SK-N-SH (cell line): ENCODE data around the gene RNFT2. TPM values are rescaled to one million over a fixed set of nuclear protein-coding genes. Genes with fewer than 3 reads are reported as not detected.

Experiments
- CTCF ChIA-PET: fragments of 300-600, 350-600 bp; formaldehyde crosslinking; extraction: SDS; loops from one replicate; lab custom pipeline; 2021; lab: Yijun Ruan, JAX
- POLR2A ChIA-PET: fragments of 350-600 bp; sonication (Branson Sonifier 250); formaldehyde crosslinking; extraction: SDS; loops from one replicate; lab custom pipeline; 2020; ENCODE audit warnings: antibody characterized with exemption, inconsistent platforms; lab: Yijun Ruan, JAX
- DNase-seq: peaks from one replicate; pipeline ENCODE4 v3.0.0; 2012
- H2AFZ ChIP-seq: fragments of 200-600 bp; sonication (generic); 2 replicates; pipeline ENCODE4 v1.8.1; 2016; ENCODE audit warnings: antibody characterized with exemption, mild to moderate bottlenecking, low read depth
- H3F3A ChIP-seq: fragments of 200-600 bp; sonication (generic); replicated peaks from 2 replicates; pipeline ENCODE3; 2016; ENCODE audit warnings: antibody characterized with exemption, mild to moderate bottlenecking; ENCODE audit not compliant: insufficient read depth
- H3K27ac ChIP-seq, 2 experiments: fragments of 200-500 bp in 1 of 2; fragments of 200-600 bp in 1 of 2; sonication (Bioruptor generic) in 1 of 2; sonication (generic), shearing (Covaris generic) in 1 of 2; 2 replicates each; pipeline versions ENCODE4 v1.5.1 to v1.6.1; 2014 to 2016; ENCODE audit warnings: low read depth in 2 of 2, inconsistent platforms in 1 of 2, low read length in 1 of 2, mild to moderate bottlenecking in 1 of 2, mixed read lengths in 1 of 2
- H3K27me3 ChIP-seq: fragments of 200-600 bp; sonication (generic), shearing (Covaris generic); 2 replicates; pipeline ENCODE4 v1.6.1; 2016; ENCODE audit warnings: mixed run types; ENCODE audit not compliant: insufficient read depth
- H3K36me3 ChIP-seq, 2 experiments: fragments of 200-500 bp in 1 of 2; fragments of 200-600 bp in 1 of 2; sonication (Bioruptor generic) in 1 of 2; sonication (generic) in 1 of 2; replicated peaks in 1 of 2; 2 replicates each; pipeline versions ENCODE3 to v1.5.1; 2014 to 2016; ENCODE audit warnings: low read length in 1 of 2, mild to moderate bottlenecking in 1 of 2; ENCODE audit not compliant: insufficient read depth in 2 of 2, control insufficient read depth in 1 of 2
- H3K4me1 ChIP-seq, 2 experiments: fragments of 200-500 bp in 1 of 2; fragments of 200-600 bp in 1 of 2; sonication (Bioruptor generic) in 1 of 2; sonication (generic), shearing (Covaris generic) in 1 of 2; 2 replicates each; pipeline versions ENCODE4 v1.5.1 to v1.6.1; 2014 to 2016; ENCODE audit warnings: low read depth in 1 of 2, low read length in 1 of 2, mixed run types in 1 of 2; ENCODE audit not compliant: insufficient read depth in 2 of 2, control insufficient read depth in 1 of 2
- H3K4me2 ChIP-seq: fragments of 200-600 bp; sonication (generic), shearing (Covaris generic); 2 replicates; pipeline ENCODE4 v1.6.1; 2017; ENCODE audit warnings: mixed run types
- H3K4me3 ChIP-seq, 2 experiments: fragments of 200-500 bp in 1 of 2; fragments of 200-600 bp in 1 of 2; sonication (Bioruptor generic) in 1 of 2; sonication (generic), shearing (Covaris generic) in 1 of 2; 2 replicates each; pipeline versions ENCODE4 v1.5.1 to v1.8.1; 2014 to 2016; ENCODE audit warnings: low read depth in 2 of 2, inconsistent platforms in 1 of 2, low read length in 1 of 2, mild to moderate bottlenecking in 1 of 2, mixed read lengths in 1 of 2, moderate library complexity in 1 of 2
- H3K79me2 ChIP-seq: fragments of 200-600 bp; sonication (generic); 2 replicates; pipeline ENCODE4 v1.8.1; 2017; ENCODE audit warnings: mild to moderate bottlenecking; ENCODE audit not compliant: insufficient read depth
- H3K9ac ChIP-seq: fragments of 200-600 bp; sonication (generic); 2 replicates; pipeline ENCODE4 v1.6.1; 2017; ENCODE audit warnings: mixed run types
- H3K9me2 ChIP-seq: fragments of 200-600 bp; sonication (generic); 2 replicates; pipeline ENCODE4 v1.6.1; 2017; ENCODE audit warnings: mixed run types
- H3K9me3 ChIP-seq: fragments of 200-600 bp; sonication (generic); 2 replicates; pipeline ENCODE4 v1.6.1; 2017; ENCODE audit warnings: mixed run types, mild to moderate bottlenecking, moderate library complexity
- H4K20me1 ChIP-seq: fragments of 200-600 bp; sonication (generic); 2 replicates; pipeline ENCODE4 v1.6.1; 2017; ENCODE audit warnings: mild to moderate bottlenecking, mixed run types; ENCODE audit not compliant: insufficient read depth
- CHD2 ChIP-seq: fragments of 150-350 bp; IDR thresholded peaks from 2 replicates; pipeline ENCODE4 v1.6.1; 2018; ENCODE audit warnings: low read length; ENCODE audit not compliant: partially characterized antibody
- CTCF ChIP-seq: fragments of 200-600 bp; sonication (generic); IDR thresholded peaks from 2 replicates; pipeline ENCODE4 v1.6.1; 2017; ENCODE audit warnings: antibody characterized with exemption, mild to moderate bottlenecking, moderate library complexity
- ELF1 ChIP-seq: IDR thresholded peaks from 2 replicates; pipeline ENCODE4 v1.4.0; 2012
- EP300 ChIP-seq, 2 experiments: IDR thresholded peaks; 2 replicates each; pipeline versions ENCODE4 v1.4.0 to v1.6.1; 2012; ENCODE audit warnings: borderline replicate concordance in 1 of 2, low read depth in 1 of 2, low read length in 1 of 2
- EZH2phosphoT487 ChIP-seq: fragments of 200-600 bp; sonication (generic); IDR thresholded peaks from 2 replicates; pipeline ENCODE4 v1.6.1; 2017; ENCODE audit warnings: low read depth, mixed run types, mild to moderate bottlenecking, antibody characterized with exemption, moderate library complexity, borderline replicate concordance
- FOXJ3 ChIP-seq: sonication (generic); formaldehyde crosslinking; IDR thresholded peaks from 2 replicates; pipeline ENCODE4 v1.5.1; 2020; ENCODE audit warnings: mild to moderate bottlenecking, missing genetic modification reagents
- FOXM1 ChIP-seq: IDR thresholded peaks from 2 replicates; pipeline ENCODE4 v1.4.0; 2012; ENCODE audit warnings: low read depth, mild to moderate bottlenecking
- GABPA ChIP-seq: IDR thresholded peaks from 2 replicates; pipeline ENCODE4 v1.4.0; 2012; ENCODE audit warnings: low read depth, mild to moderate bottlenecking
- IRF3 ChIP-seq: fragments of 150-350 bp; IDR thresholded peaks from 2 replicates; pipeline ENCODE4 v1.6.1; 2016; ENCODE audit warnings: mild to moderate bottlenecking, low read depth, low read length
- JUND ChIP-seq: IDR thresholded peaks from 2 replicates; pipeline ENCODE4 v1.4.0; 2012
- MEF2A ChIP-seq: IDR thresholded peaks from 2 replicates; pipeline ENCODE4 v1.4.0; 2012; ENCODE audit warnings: low read depth, borderline replicate concordance
- MXI1 ChIP-seq: IDR thresholded peaks from 2 replicates; pipeline ENCODE4 v1.6.1; 2012; ENCODE audit warnings: mild to moderate bottlenecking, low read depth, low read length, improper control_type of control experiment
- POLR2AphosphoS5 ChIP-seq: IDR thresholded peaks from 2 replicates; pipeline ENCODE4 v1.6.1; 2012; ENCODE audit warnings: low read depth, low read length
- RCOR1 ChIP-seq: fragments of 150-350 bp; IDR thresholded peaks from 2 replicates; pipeline ENCODE4 v1.6.1; 2017; ENCODE audit warnings: antibody characterized with exemption, low read length
- REST ChIP-seq: IDR thresholded peaks from 2 replicates; pipeline ENCODE4 v1.6.1; 2012; ENCODE audit warnings: mild to moderate bottlenecking, low read depth, low read length, moderate library complexity
- RXRA ChIP-seq: IDR thresholded peaks from 2 replicates; pipeline ENCODE4 v1.4.0; 2012; ENCODE audit warnings: low read depth, mild to moderate bottlenecking, borderline replicate concordance
- SIN3A ChIP-seq: IDR thresholded peaks from 2 replicates; pipeline ENCODE4 v1.6.1; 2012; ENCODE audit warnings: low read depth, mild to moderate bottlenecking, low read length, moderate library complexity, borderline replicate concordance
- TAF1 ChIP-seq: IDR thresholded peaks from 2 replicates; pipeline ENCODE4 v1.6.1; 2012; ENCODE audit warnings: low read depth, mild to moderate bottlenecking, low read length, moderate library complexity, borderline replicate concordance
- TCF12 ChIP-seq: IDR thresholded peaks from 2 replicates; pipeline ENCODE4 v1.4.0; 2012
- TEAD4 ChIP-seq: IDR thresholded peaks from 2 replicates; pipeline ENCODE4 v1.4.0; 2012; ENCODE audit warnings: mild to moderate bottlenecking, borderline replicate concordance; ENCODE audit not compliant: insufficient read depth
- USF2 ChIP-seq: fragments of 150-350 bp; IDR thresholded peaks from 2 replicates; pipeline ENCODE4 v1.6.1; 2017; ENCODE audit warnings: antibody characterized with exemption, low read length, low read depth, borderline replicate concordance
- YY1 ChIP-seq: IDR thresholded peaks from 2 replicates; pipeline ENCODE4 v1.4.0; 2012; ENCODE audit warnings: low read depth, mild to moderate bottlenecking
- WGBS: methylation state at CpG from one replicate; pipeline ENCODE4 v1.1.6; 2017; ENCODE audit warnings: low lambda C conversion rate; 5-methylcytosine and 5-hydroxymethylcytosine counted together
- polyA plus RNA-seq, 3 experiments: library from polyadenylated mRNA; depleted of rRNA; stranded (reverse); fragments of >200 nt; gene quantifications; 2 replicates each; pipeline ENCODE4 v1.2.3, GENCODE V29; 2012

Gene RNFT2
- polyA plus RNA-seq, 1 of the 3 experiments (the other 2 are of a cell fraction), result 3.8 TPM

GRCh38 chr12:116790066-116790465 lies 52.0 kb downstream of the RNFT2 start:
- H3K4me1 ChIP-seq, result no peaks in the 10 kb centered on the region
- H3K27me3 ChIP-seq, result no peaks in the 10 kb centered on the region
- CTCF ChIA-PET, result no interaction called here
- H3K36me3 ChIP-seq, result no peaks in the 10 kb centered on the region
- 92% methylated on average over 1 of the region's 1 CpG for WGBS
- H2AFZ ChIP-seq, result no peak overlapping the region
- H3K79me2 ChIP-seq, result no peaks in the 10 kb centered on the region
- H3K4me2 ChIP-seq, result no peak overlapping the region
- no peak overlapping the region for H3K27ac ChIP-seq
- no peaks in the 10 kb centered on the region for H3F3A ChIP-seq
- no peak for DNase-seq
- H4K20me1 ChIP-seq, result no peaks in the 10 kb centered on the region
- H3K9me2 ChIP-seq, result no peaks in the 10 kb centered on the region
- H3K9ac ChIP-seq, result no peak overlapping the region
- POLR2A ChIA-PET, result no interaction called here
- TF ChIP-seq YY1 (no peak), TEAD4 (no peak), SIN3A (no peak), ELF1 (no peak), EZH2phosphoT487 (no peak), GABPA (no peak), POLR2AphosphoS5 (no peak), TCF12 (no peak)
- no peak overlapping the region for H3K4me3 ChIP-seq
- H3K9me3 ChIP-seq, result no peaks in the 10 kb centered on the region

GRCh38 chr12:116792403-116792802 lies 54.3 kb downstream of the RNFT2 start:
- H3K79me2 ChIP-seq, result no peaks in the 10 kb centered on the region
- no peak overlapping the region for H3K9ac ChIP-seq
- no peak for DNase-seq
- no peaks in the 10 kb centered on the region for H3F3A ChIP-seq
- no peak overlapping the region for H3K4me3 ChIP-seq
- H3K9me3 ChIP-seq, result no peaks in the 10 kb centered on the region
- H3K4me1 ChIP-seq, result no peaks in the 10 kb centered on the region
- H3K27ac ChIP-seq, result no peak overlapping the region
- no peak overlapping the region for H3K4me2 ChIP-seq
- H3K9me2 ChIP-seq, result no peaks in the 10 kb centered on the region
- ChIA-PET CTCF (no interaction called here), POLR2A (no interaction called here)
- no peak overlapping the region for H2AFZ ChIP-seq
- no peaks in the 10 kb centered on the region for H3K27me3 ChIP-seq
- WGBS, result 96% methylated on average over 10 of the region's 10 CpGs
- H3K36me3 ChIP-seq, result no peaks in the 10 kb centered on the region
- no peak for TF ChIP-seq IRF3
- no peak for TF ChIP-seq CHD2
- TF ChIP-seq RXRA, result no peak
- no peak for TF ChIP-seq MEF2A
- TF ChIP-seq EP300 (IDR thresholded peaks at IDR 0.05; ENCODE audit: borderline replicate concordance in 1 of 2, low read depth in 1 of 2, low read length in 1 of 2), result no peak
- TF ChIP-seq REST, result no peak
- TF ChIP-seq GABPA, result no peak
- no peak for TF ChIP-seq USF2
- no peak for TF ChIP-seq TCF12
- TF ChIP-seq JUND, result no peak
- no peak for TF ChIP-seq MXI1
- TF ChIP-seq CTCF, result no peak
- no peak for TF ChIP-seq YY1
- no peak for TF ChIP-seq RCOR1
- no peak for TF ChIP-seq TEAD4
- no peak for TF ChIP-seq TAF1
- no peak for TF ChIP-seq FOXM1
- no peak for TF ChIP-seq EZH2phosphoT487
- no peak for TF ChIP-seq FOXJ3 (CRISPR knock-in tag)
- H4K20me1 ChIP-seq, result no peaks in the 10 kb centered on the region
